ENCODE results near the gene MYO3B. TPM values are rescaled to one million over a fixed set of nuclear protein-coding genes. Genes with fewer than 3 reads are reported as not detected.

Gene MYO3B
- total RNA-seq, 1 experiment from 2014 or later, result 0.09 TPM

GRCh38 chr2:170656669-170657068, 478.7 kb downstream of the MYO3B start:
- no peaks in the 10 kb centered on the region for H3K27me3 Mint-ChIP-seq (ENCODE audit: insufficient read depth, unreplicated experiment)
- H3K4me1 ChIP-seq, result no peaks in the 10 kb centered on the region
- ChIA-PET POLR2A (no interaction called here), CTCF (interaction anchor here (0.7 kb wide), 1 partner anchor 247 kb away, joined by 3 read pairs; no protein-coding TSS in a partner anchor)
- H3K4me1 Mint-ChIP-seq (ENCODE audit: low read depth, unreplicated experiment), result no peaks in the 10 kb centered on the region
- no peaks in the 10 kb centered on the region for H3K9me3 ChIP-seq
- TF ChIP-seq, protein P1, sequence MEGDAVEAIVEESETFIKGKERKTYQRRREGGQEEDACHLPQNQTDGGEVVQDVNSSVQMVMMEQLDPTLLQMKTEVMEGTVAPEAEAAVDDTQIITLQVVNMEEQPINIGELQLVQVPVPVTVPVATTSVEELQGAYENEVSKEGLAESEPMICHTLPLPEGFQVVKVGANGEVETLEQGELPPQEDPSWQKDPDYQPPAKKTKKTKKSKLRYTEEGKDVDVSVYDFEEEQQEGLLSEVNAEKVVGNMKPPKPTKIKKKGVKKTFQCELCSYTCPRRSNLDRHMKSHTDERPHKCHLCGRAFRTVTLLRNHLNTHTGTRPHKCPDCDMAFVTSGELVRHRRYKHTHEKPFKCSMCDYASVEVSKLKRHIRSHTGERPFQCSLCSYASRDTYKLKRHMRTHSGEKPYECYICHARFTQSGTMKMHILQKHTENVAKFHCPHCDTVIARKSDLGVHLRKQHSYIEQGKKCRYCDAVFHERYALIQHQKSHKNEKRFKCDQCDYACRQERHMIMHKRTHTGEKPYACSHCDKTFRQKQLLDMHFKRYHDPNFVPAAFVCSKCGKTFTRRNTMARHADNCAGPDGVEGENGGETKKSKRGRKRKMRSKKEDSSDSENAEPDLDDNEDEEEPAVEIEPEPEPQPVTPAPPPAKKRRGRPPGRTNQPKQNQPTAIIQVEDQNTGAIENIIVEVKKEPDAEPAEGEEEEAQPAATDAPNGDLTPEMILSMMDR (IDR thresholded peaks at IDR 0.05; ENCODE audit: insufficient read depth in 1 of 2, low read depth in 1 of 2, low read length in 1 of 2, severe bottlenecking in 1 of 2, unreplicated experiment in 1 of 2), result no peak
- no peaks in the 10 kb centered on the region for H3K36me3 Mint-ChIP-seq (ENCODE audit: insufficient read depth, unreplicated experiment)
- H3K4me3 ChIP-seq (ENCODE audit: low read depth, low read length), result no peak overlapping the region
- no peaks in the 10 kb centered on the region for H3K27me3 ChIP-seq (replicated peaks; ENCODE audit: control insufficient read depth, insufficient read depth, low read length)
- no peaks in the 10 kb centered on the region for H3K36me3 ChIP-seq (ENCODE audit: control insufficient read depth, insufficient read depth, low read length)
- intact Hi-C loops (cut with micrococcal nuclease; ENCODE audit: unreplicated experiment), result no loop called here
- BruUV-seq (replicated peaks), result no TSS peak
- no peak for DNase-seq
- H3K4me3 Mint-ChIP-seq (ENCODE audit: unreplicated experiment), result no peak overlapping the region
- no peaks in the 10 kb centered on the region for H3K9me3 Mint-ChIP-seq (ENCODE audit: unreplicated experiment)
- H3K27ac Mint-ChIP-seq (ENCODE audit: unreplicated experiment), result no peak overlapping the region

DNA sequence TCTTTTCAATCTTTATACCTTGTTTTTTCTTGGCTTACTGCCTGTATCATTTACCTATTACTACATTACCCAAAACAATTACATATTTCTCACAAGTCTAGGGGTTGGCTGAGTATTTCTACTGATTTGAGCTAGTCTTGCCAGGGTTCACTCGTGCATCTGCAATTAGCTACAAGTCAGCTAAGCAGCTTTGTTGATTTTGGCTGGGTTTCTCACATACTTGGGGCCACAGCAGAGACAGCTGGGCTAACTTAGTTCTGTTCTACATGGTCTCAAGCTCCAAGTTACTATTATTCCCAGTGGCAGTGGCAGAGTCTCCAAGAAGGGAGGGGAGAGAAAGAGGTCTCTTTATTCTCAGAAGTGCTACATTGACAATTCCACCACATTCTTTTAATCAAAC, 482.5 kb downstream of the MYO3B start:
- Histone ChIP-seq H3K4me3 (ENCODE audit: low read depth, low read length) (no peak overlapping the region), H3K27me3 (replicated peaks; ENCODE audit: control insufficient read depth, insufficient read depth, low read length) (no peaks in the 10 kb centered on the region), H3K9me3 (no peaks in the 10 kb centered on the region), H3K4me1 (no peaks in the 10 kb centered on the region), H3K36me3 (ENCODE audit: control insufficient read depth, insufficient read depth, low read length) (no peaks in the 10 kb centered on the region)
- H3K4me3 Mint-ChIP-seq (ENCODE audit: unreplicated experiment), result no peak overlapping the region
- H3K4me1 Mint-ChIP-seq (ENCODE audit: low read depth, unreplicated experiment), result peaks cover 3% of the 10 kb centered on the region
- ChIA-PET POLR2A (no interaction called here), CTCF (interaction anchor here (0.7 kb wide), 1 partner anchor 123 kb away, joined by 3 read pairs; no protein-coding TSS in a partner anchor)
- H3K27me3 Mint-ChIP-seq (ENCODE audit: insufficient read depth, unreplicated experiment), result no peaks in the 10 kb centered on the region
- intact Hi-C loops (cut with micrococcal nuclease; ENCODE audit: unreplicated experiment), result no loop called here
- H3K27ac Mint-ChIP-seq (ENCODE audit: unreplicated experiment), result no peak overlapping the region
- H3K36me3 Mint-ChIP-seq (ENCODE audit: insufficient read depth, unreplicated experiment), result no peaks in the 10 kb centered on the region
- DNase-seq, result no peak
- no peaks in the 10 kb centered on the region for H3K9me3 Mint-ChIP-seq (ENCODE audit: unreplicated experiment)
- TF ChIP-seq, protein P1 (IDR thresholded peaks at IDR 0.05; ENCODE audit: insufficient read depth in 1 of 2, low read depth in 1 of 2, low read length in 1 of 2, severe bottlenecking in 1 of 2, unreplicated experiment in 1 of 2), result no peak
- no TSS peak for BruUV-seq (replicated peaks)

DNA sequence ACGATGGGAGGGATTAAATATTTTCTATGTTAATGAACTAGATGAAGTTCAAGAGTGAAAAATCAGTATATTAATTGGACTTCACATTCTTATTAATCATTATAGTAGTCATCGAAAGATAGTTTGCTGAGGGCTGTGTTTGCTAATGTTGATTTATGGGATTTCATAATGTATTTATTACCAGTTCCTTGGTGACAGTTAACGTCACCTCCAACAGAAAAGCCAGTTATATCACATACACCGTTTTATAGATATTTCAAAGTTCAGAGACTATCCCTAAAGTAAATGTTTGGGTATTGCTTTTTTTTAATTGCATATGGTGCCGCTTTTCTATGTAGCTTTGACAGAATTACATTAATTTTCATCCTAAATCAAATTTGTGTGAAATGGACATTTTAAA, 487.8 kb downstream of the MYO3B start:
- intact Hi-C loops (cut with micrococcal nuclease; ENCODE audit: unreplicated experiment), result no loop called here
- H3K9me3 ChIP-seq, result no peaks in the 10 kb centered on the region
- POLR2A ChIA-PET, result no interaction called here
- no peaks in the 10 kb centered on the region for H3K9me3 Mint-ChIP-seq (ENCODE audit: unreplicated experiment)
- no peak overlapping the region for H3K27ac Mint-ChIP-seq (ENCODE audit: unreplicated experiment)
- DNase-seq, result no peak
- TF ChIP-seq, protein P1 (IDR thresholded peaks at IDR 0.05; ENCODE audit: insufficient read depth in 1 of 2, low read depth in 1 of 2, low read length in 1 of 2, severe bottlenecking in 1 of 2, unreplicated experiment in 1 of 2), result no peak
- BruUV-seq (replicated peaks), result no TSS peak
- H3K27me3 ChIP-seq (replicated peaks; ENCODE audit: control insufficient read depth, insufficient read depth, low read length), result no peaks in the 10 kb centered on the region
- H3K4me1 Mint-ChIP-seq (ENCODE audit: low read depth, unreplicated experiment), result peaks cover 5% of the 10 kb centered on the region
- H3K4me3 ChIP-seq (ENCODE audit: low read depth, low read length), result no peak overlapping the region
- H3K27me3 Mint-ChIP-seq (ENCODE audit: insufficient read depth, unreplicated experiment), result no peaks in the 10 kb centered on the region
- no peaks in the 10 kb centered on the region for H3K36me3 ChIP-seq (ENCODE audit: control insufficient read depth, insufficient read depth, low read length)
- CTCF ChIA-PET, result no interaction called here
- H3K36me3 Mint-ChIP-seq (ENCODE audit: insufficient read depth, unreplicated experiment), result no peaks in the 10 kb centered on the region
- H3K4me1 ChIP-seq, result no peaks in the 10 kb centered on the region
- H3K4me3 Mint-ChIP-seq (ENCODE audit: unreplicated experiment), result no peak overlapping the region

All from Caco-2 (cell line).